IMR-90 (cell line): ENCODE results near the gene RYK. TPM values are rescaled to one million over a fixed set of nuclear protein-coding genes. Genes with fewer than 3 reads are reported as not detected.

Experiments
- ATAC-seq: fragments of 200-7000 bp; cut with Tn5 transposase; 2 replicates; pipeline ENCODE4 v1.9.1; 2020; ENCODE audit warnings: low read depth, mild to moderate bottlenecking, moderate library complexity
- BruUV-seq: library from RNA; stranded (reverse); fragments of 400-500 nt; replicated peaks from 2 replicates; lab custom pipeline; 2021; lab: Mats Ljungman, UMichigan
- CTCF ChIA-PET: fragments of 300-600 bp; formaldehyde crosslinking; extraction: SDS; loops from one replicate; lab custom pipeline; 2021; ENCODE audit warnings: antibody characterized with exemption; lab: Yijun Ruan, JAX
- POLR2A ChIA-PET: fragments of 300-600 bp; sonication (Branson Sonifier 250); formaldehyde crosslinking; loops from one replicate; lab custom pipeline; 2022; ENCODE audit warnings: antibody characterized with exemption; ENCODE audit not compliant: unreplicated experiment; lab: Charles Lee
- DNase-seq: peaks from one replicate; pipeline ENCODE4 v3.0.0; 2013
- H2AFZ ChIP-seq: replicated peaks from 2 replicates; pipeline ENCODE3; 2013; ENCODE audit warnings: low read length, mild to moderate bottlenecking; ENCODE audit not compliant: poor library complexity
- H2AK5ac ChIP-seq: 2 replicates; pipeline ENCODE4 v1.6.1; 2013; ENCODE audit warnings: low read depth, low read length, inconsistent platforms
- H2AK9ac ChIP-seq: replicated peaks from 2 replicates; pipeline ENCODE3; 2013; ENCODE audit warnings: mild to moderate bottlenecking, low read depth, low read length, moderate library complexity; ENCODE audit not compliant: poor library complexity
- H2BK120ac ChIP-seq: 2 replicates; pipeline ENCODE4 v1.6.1; 2013; ENCODE audit warnings: low read depth, low read length, inconsistent platforms
- H2BK15ac ChIP-seq: 3 replicates; pipeline ENCODE4 v1.6.1; 2013; ENCODE audit warnings: low read depth, low read length, inconsistent platforms
- H2BK20ac ChIP-seq: 2 replicates; pipeline ENCODE4 v1.6.1; 2013; ENCODE audit warnings: low read depth, mild to moderate bottlenecking, inconsistent platforms, low read length, moderate library complexity
- H2BK5ac ChIP-seq: 2 replicates; pipeline ENCODE4 v1.6.1; 2013; ENCODE audit warnings: mild to moderate bottlenecking, low read depth, low read length, inconsistent platforms; ENCODE audit not compliant: poor library complexity, severe bottlenecking
- H3K14ac ChIP-seq: replicated peaks from 2 replicates; pipeline ENCODE4 v1.6.1; 2013; ENCODE audit warnings: low read depth, low read length, inconsistent platforms
- H3K18ac ChIP-seq: 2 replicates; pipeline ENCODE4 v1.6.1; 2013; ENCODE audit warnings: low read depth, low read length, control low read depth
- H3K23ac ChIP-seq: 2 replicates; pipeline ENCODE4 v1.6.1; 2013; ENCODE audit warnings: low read depth, low read length, inconsistent platforms
- H3K27ac ChIP-seq: 2 replicates; pipeline ENCODE4 v1.5.1; 2013; ENCODE audit warnings: mild to moderate bottlenecking, control low read depth, low read length; ENCODE audit not compliant: insufficient read depth
- H3K27me3 ChIP-seq: 2 replicates; pipeline ENCODE4 v1.6.1; 2013; ENCODE audit warnings: low read length; ENCODE audit not compliant: control insufficient read depth, insufficient read depth
- H3K36me3 ChIP-seq: 2 replicates; pipeline ENCODE4 v1.6.1; 2013; ENCODE audit warnings: low read length, mixed read lengths; ENCODE audit not compliant: control insufficient read depth, insufficient read depth
- H3K4ac ChIP-seq: 2 replicates; pipeline ENCODE4 v1.6.1; 2013; ENCODE audit warnings: low read depth, low read length, inconsistent platforms
- H3K4me1 ChIP-seq: 2 replicates; pipeline ENCODE4 v1.6.1; 2013; ENCODE audit warnings: low read length, mixed read lengths; ENCODE audit not compliant: control insufficient read depth, insufficient read depth
- H3K4me2 ChIP-seq: 2 replicates; pipeline ENCODE4 v1.6.1; 2013; ENCODE audit warnings: low read depth, mild to moderate bottlenecking, control low read depth, low read length, moderate library complexity
- H3K4me3 ChIP-seq: 2 replicates; pipeline ENCODE4 v1.5.1; 2013; ENCODE audit warnings: low read depth, mild to moderate bottlenecking, control low read depth, low read length, moderate library complexity; ENCODE audit not compliant: insufficient read depth
- H3K56ac ChIP-seq: 2 replicates; pipeline ENCODE4 v1.6.1; 2013; ENCODE audit warnings: low read length, inconsistent platforms; ENCODE audit not compliant: insufficient read depth; ENCODE audit errors: extremely low read depth
- H3K79me1 ChIP-seq, 2 experiments: 2 replicates each; pipeline ENCODE4 v1.6.1; 2013; ENCODE audit warnings: low read length in 2 of 2, inconsistent platforms in 1 of 2, low read depth in 1 of 2
- H3K9ac ChIP-seq: 2 replicates; pipeline ENCODE4 v1.6.1; 2013; ENCODE audit warnings: low read depth, low read length, control low read depth
- H3K9me1 ChIP-seq: 2 replicates; pipeline ENCODE4 v1.6.1; 2013; ENCODE audit warnings: low read length, inconsistent platforms; ENCODE audit not compliant: insufficient read depth
- H3K9me3 ChIP-seq: 2 replicates; pipeline ENCODE4 v1.6.1; 2013; ENCODE audit warnings: low read length; ENCODE audit not compliant: control insufficient read depth, insufficient read depth
- H4K20me1 ChIP-seq: 2 replicates; pipeline ENCODE4 v1.6.1; 2013; ENCODE audit warnings: low read length, inconsistent platforms; ENCODE audit not compliant: insufficient read depth
- H4K5ac ChIP-seq: 2 replicates; pipeline ENCODE4 v1.6.1; 2013; ENCODE audit warnings: mild to moderate bottlenecking, low read depth, low read length, control low read depth
- H4K8ac ChIP-seq, 2 experiments: 2 replicates each; pipeline ENCODE4 v1.6.1; 2013; ENCODE audit warnings: low read depth in 2 of 2, low read length in 2 of 2, control low read depth in 1 of 2, inconsistent platforms in 1 of 2
- H4K91ac ChIP-seq: 2 replicates; pipeline ENCODE4 v1.6.1; 2013; ENCODE audit warnings: low read depth, low read length, inconsistent platforms; ENCODE audit not compliant: insufficient read depth
- BHLHE40 ChIP-seq: fragments of 150-350 bp; IDR thresholded peaks from 2 replicates; pipeline ENCODE4 v1.6.1; 2016; ENCODE audit warnings: mild to moderate bottlenecking, low read depth, low read length
- CHD1 ChIP-seq: IDR thresholded peaks from 2 replicates; pipeline ENCODE4 v1.6.1; 2012; ENCODE audit warnings: low read depth, low read length, improper control_type of control experiment
- MAFK ChIP-seq: IDR thresholded peaks from 2 replicates; pipeline ENCODE4 v1.6.1; 2012; ENCODE audit warnings: low read depth, low read length, improper control_type of control experiment
- MAZ ChIP-seq: IDR thresholded peaks from 2 replicates; pipeline ENCODE4 v1.6.1; 2012; ENCODE audit warnings: low read depth, mild to moderate bottlenecking, low read length, improper control_type of control experiment, moderate library complexity, borderline replicate concordance
- RCOR1 ChIP-seq: IDR thresholded peaks from 2 replicates; pipeline ENCODE4 v1.6.1; 2012; ENCODE audit warnings: mild to moderate bottlenecking, low read length, improper control_type of control experiment; ENCODE audit not compliant: insufficient replicate concordance
- SMC3 ChIP-seq: fragments of 150-350 bp; IDR thresholded peaks from 2 replicates; pipeline ENCODE4 v1.6.1; 2016; ENCODE audit warnings: low read depth, mild to moderate bottlenecking, antibody characterized with exemption, low read length, moderate library complexity
- USF2 ChIP-seq: fragments of 150-350 bp; IDR thresholded peaks from 2 replicates; pipeline ENCODE4 v1.6.1; 2017; ENCODE audit warnings: mild to moderate bottlenecking, antibody characterized with exemption, low read length, low read depth
- WGBS, 2 experiments: methylation state at CpG; one replicate each; pipeline versions ENCODE4 v1.1.5 to v1.1.7; 2013; ENCODE audit warnings: missing lambda C conversion rate in 2 of 2; ENCODE audit not compliant: insufficient read length in 1 of 2; ENCODE audit errors: extremely low coverage in 2 of 2; 5-methylcytosine and 5-hydroxymethylcytosine counted together
- dilution Hi-C: fragments of 300-500 bp; cut with HindIII; formaldehyde crosslinking; loops from one replicate; pipeline ENCODE4 v1.14.3; 2018; ENCODE audit warnings: low sequenced_read_pairs; ENCODE audit not compliant: unreplicated experiment
- in situ Hi-C: fragments of 300-500 bp; cut with MboI; formaldehyde crosslinking; loops from 3 replicates; pipeline ENCODE4 v1.14.3; 2019; ENCODE audit warnings: low sequenced_read_pairs, inconsistent platforms, mixed read lengths
- intact Hi-C: fragments of 100-400 bp; cut with micrococcal nuclease; formaldehyde crosslinking; loops from 2 replicates; pipeline ENCODE4 v1.10.0; 2022
- polyA plus RNA-seq, 3 experiments: library from polyadenylated mRNA; depleted of rRNA; stranded (reverse); fragments of >200 nt; gene quantifications; 2 replicates each; pipeline ENCODE4 v1.2.3, GENCODE V29; 2012; ENCODE audit warnings: low replicate concordance in 1 of 3
- total RNA-seq: library from RNA; depleted of rRNA; stranded (reverse); fragments of >200 nt; gene quantifications from 2 replicates; pipeline ENCODE4 v1.2.3, GENCODE V29; 2012

Gene RYK
- total and polyA plus RNA-seq, 2 of the 4 experiments (the other 2 are of a cell fraction) = 42.4 to 106 TPM

DNA sequence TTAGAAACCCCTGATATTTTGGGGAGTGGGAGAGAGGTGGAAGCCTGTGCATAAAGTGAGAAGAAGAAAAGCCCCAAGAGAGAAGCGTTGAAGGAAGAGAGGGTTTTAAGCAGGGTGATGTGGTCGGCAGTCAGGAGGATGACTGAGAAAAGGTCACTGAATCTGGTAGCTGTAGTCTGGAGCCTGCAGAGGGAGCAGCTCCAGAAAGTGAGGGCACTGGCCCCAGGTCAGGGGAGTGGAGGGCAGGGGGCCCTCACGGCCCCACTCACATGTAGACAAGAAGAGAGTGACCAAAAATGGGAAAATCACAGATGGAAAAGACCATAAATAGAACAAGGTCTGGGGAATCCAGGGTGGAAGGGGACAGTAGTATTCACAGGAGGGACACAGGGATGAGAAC, 105.5 kb downstream of the RYK start:
- H2AFZ ChIP-seq = no peak overlapping the region
- no peak overlapping the region for H3K14ac ChIP-seq
- peaks cover 7% of the 10 kb centered on the region for H3K36me3 ChIP-seq
- no peak overlapping the region for H4K91ac ChIP-seq
- DNase-seq = no peak
- no peak overlapping the region for H4K5ac ChIP-seq
- no peaks in the 10 kb centered on the region for H3K27me3 ChIP-seq
- no peak overlapping the region for H2AK5ac ChIP-seq
- ATAC-seq = no peak
- H2BK120ac ChIP-seq = no peak overlapping the region
- no peak overlapping the region for H3K56ac ChIP-seq
- H3K4me1 ChIP-seq = 0 out of 2 replicates have a peak, but pooled peaks cover 1% of the 10 kb centered on the region
- intact Hi-C loops (no loop called here), dilution Hi-C loops (no loop called here), in situ Hi-C loops (no loop called here)
- no peak overlapping the region for H3K27ac ChIP-seq
- H3K4me3 ChIP-seq = no peak overlapping the region
- H4K20me1 ChIP-seq = no peaks in the 10 kb centered on the region
- no TSS peak for BruUV-seq
- H2BK20ac ChIP-seq = no peak overlapping the region
- no peaks in the 10 kb centered on the region; the same call in 1 of the 2 replicates for H3K9me1 ChIP-seq
- H3K23ac ChIP-seq = no peak overlapping the region
- H3K4me2 ChIP-seq = no peak overlapping the region
- H2BK5ac ChIP-seq = no peak overlapping the region
- peaks cover 5% of the 10 kb centered on the region in 2 experiments; a peak in 2 of 4 replicates for H3K79me1 ChIP-seq
- H3K9ac ChIP-seq = no peak overlapping the region
- H4K8ac ChIP-seq = no peak overlapping the region
- no peak overlapping the region for H3K18ac ChIP-seq
- no CpG with 5 or more reads among the region's 3 CpGs for WGBS, 2 experiments
- ChIA-PET CTCF (interaction anchor here (0.6 kb wide), 1 partner anchor 193 kb away, joined by 3 read pairs; no protein-coding TSS in a partner anchor), POLR2A (no interaction called here)
- H2BK15ac ChIP-seq = no peak overlapping the region
- no peaks in the 10 kb centered on the region for H3K9me3 ChIP-seq
- no peak overlapping the region for H3K4ac ChIP-seq
- TF ChIP-seq CHD1 (no peak), SMC3 (no peak), MAZ (no peak), BHLHE40 (no peak), RCOR1 (no peak), MAFK (no peak), USF2 (no peak)
- no peak overlapping the region for H2AK9ac ChIP-seq
